ENCODE results near the gene EIF1AD. TPM values are rescaled to one million over a fixed set of nuclear protein-coding genes. Genes with fewer than 3 reads are reported as not detected.

Gene EIF1AD
- total and polyA plus RNA-seq, 2 experiments from 2014 or later, result 16.1 to 32.1 TPM

GRCh38 chr11:65961267-65962140 lies 40.5 kb downstream of the EIF1AD start, which contains the start of gene SART1:
TSS of gene SART1 (plus strand) at chr11:65961734. CDS start at chr11:65961781, 47 bp downstream.
- H3K27ac ChIP-seq (ENCODE audit: low read depth), result peak within 1 kb of the TSS; percentile 88
- peaks cover 16% of the 10 kb centered on the region for H3K27me3 Mint-ChIP-seq (ENCODE audit: insufficient read depth, low read depth, poor library complexity)
- peaks cover 27% of the 10 kb centered on the region for H3K36me3 Mint-ChIP-seq (ENCODE audit: low read depth)
- peak within 1 kb of the TSS; percentile 85 for H3K4me3 ChIP-seq
- DNase-seq (ENCODE audit: low spot score) (peak; percentile 99), ATAC-seq (peak; percentile 93)
- TF ChIP-seq ETS1 (IDR thresholded peaks at IDR 0.05), result peak; percentile 95
- no peak for TF ChIP-seq JUNB (IDR thresholded peaks at IDR 0.05; ENCODE audit: unreplicated experiment)
- TF ChIP-seq POLR2AphosphoS5 (IDR thresholded peaks at IDR 0.05; ENCODE audit: low read depth), result peak; percentile 89
- no peak for TF ChIP-seq ZNF462 (CRISPR knock-in tag; IDR thresholded peaks at IDR 0.05)
- TF ChIP-seq CREB1 (CRISPR knock-in tag; IDR thresholded peaks at IDR 0.05; ENCODE audit: low read depth), result 0 out of 2 replicates have a peak, but pooled peaks have one; percentile 36
- H3K4me1 Mint-ChIP-seq, result peaks cover 17% of the 10 kb centered on the region
- H3K79me2 ChIP-seq (replicated peaks; ENCODE audit: insufficient read depth), result peaks cover 26% of the 10 kb centered on the region
- H3K4me3 Mint-ChIP-seq, result peak within 1 kb of the TSS; percentile 96
- H3K27me3 ChIP-seq (ENCODE audit: insufficient read depth), result no peaks in the 10 kb centered on the region
- no peaks in the 10 kb centered on the region for H3K9me2 ChIP-seq (ENCODE audit: insufficient read depth)
- H4K20me1 ChIP-seq (replicated peaks; ENCODE audit: insufficient read depth), result peaks cover 13% of the 10 kb centered on the region
- H3K36me3 ChIP-seq (ENCODE audit: insufficient read depth), result no peaks in the 10 kb centered on the region; the same call in 1 of the 2 replicates
- peak within 1 kb of the TSS; percentile 75; the same call in 1 of the 2 replicates for H2AFZ ChIP-seq
- H3K27ac Mint-ChIP-seq, result peak within 1 kb of the TSS; percentile 97
- H3F3A ChIP-seq (replicated peaks; ENCODE audit: low read depth), result 0 out of 2 replicates have a peak, but pooled peaks cover 3% of the 10 kb centered on the region
- H3K4me2 ChIP-seq, result peak within 1 kb of the TSS; percentile 100
- H3K9me3 Mint-ChIP-seq, result peaks cover 2% of the 10 kb centered on the region; the same call in 1 of the 3 replicates
- peaks cover 8% of the 10 kb centered on the region for H3K4me1 ChIP-seq (ENCODE audit: insufficient read depth)
